Measurements from ENCODE around the gene GRK3.

- TF ChIP-seq EP300 (IDR thresholded peaks at IDR 0.05) (no peak), CTCF (IDR thresholded peaks at IDR 0.05) (no peak)
Measured at GRCh38 chr22:25736378-25737011, 172.0 kb downstream of the GRK3 start.

Data from suprapubic skin (tissue), 3 donors.